HG03159 (cell line): ENCODE measurements around the gene PPP1R7.

Experiments
- ATAC-seq: cut with Tn5 transposase; IDR thresholded peaks from one replicate; pipeline ENCODE4 v1.9.1; 2021; ENCODE audit warnings: mild to moderate bottlenecking, moderate library complexity; ENCODE audit not compliant: unreplicated experiment

Gene PPP1R7

DNA sequence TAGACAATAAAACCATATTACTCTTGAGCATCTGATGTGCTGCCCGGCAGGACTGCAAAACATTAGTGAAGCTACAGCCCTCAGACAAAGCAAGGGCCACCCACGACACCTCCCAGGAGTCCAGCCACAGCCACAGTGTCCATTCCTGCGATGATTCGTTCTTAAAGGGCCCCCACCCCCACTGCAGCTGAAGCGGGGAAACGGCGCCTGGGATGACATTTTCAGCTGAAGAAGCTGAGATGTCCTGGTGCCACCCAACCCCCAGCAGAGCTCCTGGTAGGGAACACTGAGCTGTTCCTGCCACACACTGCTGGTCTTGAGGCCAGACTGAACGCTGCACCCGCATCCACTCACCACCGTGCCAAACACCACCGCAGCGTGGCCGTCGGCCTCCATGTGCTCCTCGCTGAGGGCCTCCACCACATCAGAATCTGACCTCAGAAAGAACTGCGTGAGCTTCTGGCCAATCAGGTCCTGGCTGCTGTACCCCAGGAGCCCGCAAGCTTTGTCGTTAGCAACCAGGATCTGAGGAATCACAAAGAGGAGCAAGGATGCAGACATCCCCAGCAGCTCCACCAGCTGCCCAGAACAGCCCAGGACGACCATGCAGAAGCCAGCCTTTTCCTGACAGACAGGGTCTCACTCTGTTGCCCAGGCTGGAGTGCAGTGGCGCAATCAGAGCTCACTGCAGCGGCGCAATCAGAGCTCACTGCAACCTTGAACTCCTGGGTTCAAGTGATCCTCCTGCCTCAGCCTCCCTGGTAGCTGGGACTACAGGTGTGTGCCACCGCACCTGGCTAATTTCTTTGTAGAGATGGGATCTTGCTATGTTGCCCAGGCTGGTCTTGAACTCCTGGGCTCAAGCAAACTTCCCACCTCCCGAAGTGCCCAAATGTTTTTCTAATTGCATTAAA, 10.5 kb upstream of the PPP1R7 start:
- ATAC-seq = no peak

DNA sequence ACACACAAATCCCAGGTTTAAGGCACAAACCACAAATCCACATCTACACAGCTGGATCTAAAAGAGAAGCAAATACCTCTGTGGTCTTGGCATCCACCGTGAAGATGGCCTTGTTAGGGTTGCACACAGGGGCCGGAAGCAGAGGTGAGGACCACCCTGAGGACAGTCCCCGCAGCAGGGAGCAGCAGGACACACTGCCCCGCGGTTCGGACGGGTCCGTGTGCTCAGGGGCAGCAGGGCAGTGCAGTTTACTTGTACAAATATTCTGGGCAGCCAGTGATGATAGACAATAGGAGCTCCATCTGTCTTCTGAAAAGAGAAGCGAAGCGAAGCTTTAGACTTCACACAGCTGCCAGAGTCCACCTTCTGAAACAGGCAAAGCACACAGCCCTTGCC, 9.8 kb upstream of the PPP1R7 start:
- no peak for ATAC-seq

DNA sequence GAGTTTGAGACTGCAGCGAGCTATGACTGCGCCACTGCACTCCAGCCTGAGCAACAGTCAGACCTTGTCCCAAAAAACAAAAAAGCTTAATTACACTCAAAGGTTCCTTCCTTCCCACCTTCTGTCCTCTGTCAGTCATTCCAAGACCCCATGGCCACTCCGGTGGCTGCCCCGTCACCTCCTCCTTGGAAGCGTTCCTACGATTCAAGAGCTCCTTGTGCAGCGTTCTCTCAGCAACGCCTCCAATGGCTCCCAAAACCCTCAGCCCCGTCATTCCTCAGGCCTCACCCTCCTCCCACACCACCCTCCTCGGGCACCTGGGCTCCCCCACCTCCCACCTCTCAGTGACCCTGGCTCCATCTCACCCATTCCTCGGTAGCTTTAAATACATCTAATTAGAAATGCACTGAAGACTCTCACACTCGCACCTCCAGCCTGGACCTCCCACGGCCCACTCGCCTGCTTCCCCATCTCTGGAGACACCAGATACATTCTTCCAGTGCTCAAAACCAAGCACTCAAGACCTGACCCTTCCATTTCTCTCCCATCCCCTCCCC, 9.0 kb upstream of the PPP1R7 start:
- ATAC-seq = no peak

DNA sequence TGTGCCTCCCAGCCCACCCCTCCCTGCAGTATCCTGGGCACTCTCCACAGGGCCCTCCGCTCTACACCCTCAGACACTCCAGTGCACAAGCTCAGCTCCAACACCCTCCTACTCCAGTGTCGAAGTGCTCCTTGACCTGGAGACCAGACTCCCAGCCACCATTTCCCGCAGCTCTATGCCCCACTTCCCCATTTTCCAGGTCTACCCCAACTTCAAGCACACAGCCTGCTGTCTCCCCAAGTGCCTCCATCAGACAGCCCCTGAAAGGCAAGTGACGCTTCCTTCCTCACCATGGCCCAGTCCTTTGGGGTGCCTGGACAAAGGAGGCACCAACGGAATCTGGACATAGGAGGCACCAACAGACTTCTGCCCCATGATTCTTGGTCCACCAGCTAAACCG, 8.2 kb upstream of the PPP1R7 start:
- ATAC-seq = no peak

DNA sequence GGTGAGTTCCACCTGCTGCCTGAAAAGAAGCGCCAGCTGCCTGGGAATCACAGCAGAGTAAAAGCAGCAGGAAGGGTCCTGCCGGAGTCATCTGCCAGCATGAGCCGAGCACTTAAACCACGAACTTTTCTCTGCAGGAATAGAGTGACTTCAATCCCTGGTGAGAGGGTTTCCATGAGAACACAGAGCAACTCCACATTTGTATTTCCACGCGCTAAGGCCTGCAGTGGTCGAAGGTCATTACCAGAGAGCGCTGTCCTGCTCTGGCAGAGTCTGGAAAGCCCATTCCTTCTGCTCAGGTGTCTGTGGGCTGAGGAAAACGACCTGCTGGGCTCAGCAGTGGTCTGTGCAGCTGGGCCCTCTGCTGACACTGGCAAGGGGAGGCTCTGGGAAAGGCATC, 7.7 kb upstream of the PPP1R7 start:
- ATAC-seq = no peak

DNA sequence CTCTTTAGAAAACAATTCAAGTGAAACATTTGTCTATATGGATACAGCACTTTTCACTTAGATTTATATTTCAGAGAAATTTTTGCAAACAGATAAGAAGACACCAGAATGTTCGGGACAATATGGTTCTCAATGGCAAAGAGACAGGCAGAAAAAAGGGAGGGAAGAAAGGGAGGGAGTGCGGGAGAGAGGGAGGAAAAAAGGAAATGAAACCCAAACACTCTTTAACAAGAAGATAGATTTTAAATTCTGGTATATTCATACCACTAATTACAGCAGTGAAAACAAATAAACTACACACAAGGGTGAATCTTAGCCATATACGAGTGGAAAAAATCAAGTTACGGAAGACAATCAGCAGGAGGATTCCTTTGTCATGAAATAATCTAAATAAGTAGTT, 4.0 kb upstream of the PPP1R7 start:
- no peak for ATAC-seq

DNA sequence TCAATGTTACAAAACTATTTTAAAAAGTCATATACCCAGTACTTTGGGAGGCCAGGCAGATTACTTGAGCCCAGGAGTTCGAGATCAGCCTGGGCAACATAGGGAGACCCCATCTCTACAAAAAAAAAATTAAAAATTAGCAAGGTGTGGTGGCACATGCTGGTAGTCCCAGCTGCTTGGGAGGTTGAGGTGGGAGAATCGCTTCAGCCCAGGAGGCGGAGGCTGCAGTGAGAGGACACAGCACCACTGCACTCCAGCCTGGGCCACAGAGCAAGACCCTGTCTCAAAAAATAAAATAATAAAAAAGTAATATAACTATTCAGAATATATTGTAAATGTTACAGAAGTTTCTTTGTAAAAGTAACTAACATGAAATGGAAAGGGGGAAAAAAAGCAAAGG, 2.9 kb upstream of the PPP1R7 start:
- ATAC-seq = no peak

DNA sequence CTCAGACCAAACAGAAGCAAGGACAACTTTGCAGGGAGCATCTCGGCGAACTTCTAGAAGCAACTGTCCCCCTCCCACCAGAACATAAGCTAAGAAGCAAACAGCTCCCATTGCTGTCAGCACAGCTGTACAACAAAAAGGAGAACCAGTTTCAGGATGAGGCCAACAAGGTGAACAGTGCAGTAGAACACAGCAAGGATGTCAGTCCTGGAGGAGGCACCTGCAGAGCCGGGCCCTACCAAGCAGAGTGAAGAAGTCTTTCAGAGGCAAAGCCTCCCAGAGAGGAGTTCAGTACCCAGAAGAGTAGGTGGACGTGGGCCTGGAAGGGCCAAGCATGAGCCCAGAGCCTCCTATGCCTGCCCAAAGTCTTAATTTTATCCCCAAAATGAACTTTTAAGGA, 2.0 kb upstream of the PPP1R7 start:
- no peak for ATAC-seq

DNA sequence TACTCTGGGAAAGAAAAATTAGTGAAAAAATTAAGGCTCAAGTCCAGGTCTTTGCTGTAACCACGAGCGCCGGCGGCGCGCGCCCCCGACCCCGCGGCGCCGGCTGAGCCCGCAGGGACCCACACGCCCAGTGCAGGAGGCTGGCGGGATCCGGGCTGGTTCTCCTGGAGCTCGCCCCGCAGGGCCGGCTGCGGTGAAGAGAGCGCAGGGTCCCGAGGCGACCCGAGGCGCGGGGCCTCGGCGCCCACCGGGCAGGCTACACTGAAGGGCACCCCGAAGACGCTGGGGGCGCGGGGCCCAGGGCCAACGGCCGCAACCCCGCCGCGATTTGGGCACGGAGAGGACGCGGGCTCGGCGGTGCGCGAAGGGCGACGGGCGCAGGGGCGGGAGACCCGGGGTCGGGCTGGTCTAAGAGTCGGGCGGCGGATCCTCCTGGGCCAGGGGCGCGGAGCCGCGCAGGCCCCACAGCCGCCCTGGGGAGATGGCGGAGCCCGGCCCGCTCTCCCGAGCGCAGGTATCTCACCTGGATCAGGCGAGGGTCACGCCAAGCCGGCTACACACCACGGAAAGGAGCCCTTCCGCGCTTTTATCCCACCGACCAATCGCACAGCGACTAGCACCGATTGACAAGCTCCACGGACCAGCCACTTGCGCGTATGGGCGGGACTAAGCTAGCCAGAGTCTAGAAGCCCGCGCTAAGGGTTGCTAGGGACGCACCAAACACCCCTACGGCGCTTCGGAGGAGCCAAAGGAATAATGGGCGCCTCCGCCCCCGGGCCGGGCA, 1.2 kb upstream of the PPP1R7 start, which contains the start of gene PASK:
PASK (minus strand) TSS at position 582 of the 784 bp plus-strand sequence. CDS start 6,440 bp downstream, outside the sequence.
- ATAC-seq = peak; percentile 82

DNA sequence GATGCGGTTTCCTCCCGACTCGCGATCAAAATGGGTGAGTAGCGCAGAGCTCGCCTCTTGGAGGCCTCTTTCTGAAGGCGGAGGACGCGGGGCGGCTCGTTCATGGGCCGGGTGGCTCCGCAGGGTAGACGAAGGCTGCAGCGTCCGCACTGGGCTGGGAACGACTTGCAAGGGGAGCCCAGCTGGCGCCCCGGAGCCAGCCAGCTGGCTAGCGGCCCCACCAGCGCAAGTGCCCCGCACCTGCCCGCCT, 667 bp upstream of the PPP1R7 start:
- ATAC-seq = no peak

DNA sequence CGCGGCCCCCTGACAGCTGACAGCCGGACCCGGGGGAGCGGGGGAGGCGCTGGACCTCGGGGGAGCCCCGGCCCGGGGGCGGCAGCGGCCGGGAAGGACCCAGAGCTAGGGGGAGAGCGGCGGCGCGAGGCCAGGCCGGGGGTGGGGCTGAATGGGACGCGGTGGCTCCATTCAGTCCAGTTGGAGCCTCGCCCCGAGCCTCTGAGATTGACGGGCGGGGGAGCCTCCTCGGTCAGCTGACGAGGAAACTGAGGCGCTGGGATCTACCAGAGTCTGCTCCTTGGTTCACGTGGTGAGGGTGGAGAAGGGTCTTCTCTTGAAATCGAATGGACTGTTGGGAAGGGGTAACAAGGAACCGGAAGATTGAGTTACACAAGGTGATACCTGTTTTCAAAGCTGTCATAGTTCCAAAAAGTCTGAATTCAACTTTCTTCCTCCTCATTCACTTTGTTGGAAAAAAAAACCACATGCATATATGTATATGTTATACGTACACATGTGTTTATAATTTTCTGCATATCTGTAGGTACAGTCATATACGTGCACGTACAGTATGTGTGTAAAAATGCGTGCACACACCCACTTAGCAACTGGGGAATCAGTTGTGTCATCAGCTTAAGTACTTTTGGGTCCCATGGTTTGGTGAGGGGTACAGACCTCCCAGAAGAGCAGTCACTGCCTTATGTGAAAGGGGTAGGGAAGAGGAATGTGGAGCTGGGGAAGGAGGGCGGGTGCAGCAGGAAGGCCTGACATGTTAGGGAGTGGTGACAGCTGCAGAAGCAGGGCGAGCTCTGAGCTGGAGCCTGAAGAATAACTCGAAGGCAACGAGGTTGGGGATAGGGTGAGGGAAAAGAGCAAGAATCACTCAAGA, 628 bp downstream of the PPP1R7 start:
- no peak for ATAC-seq

DNA sequence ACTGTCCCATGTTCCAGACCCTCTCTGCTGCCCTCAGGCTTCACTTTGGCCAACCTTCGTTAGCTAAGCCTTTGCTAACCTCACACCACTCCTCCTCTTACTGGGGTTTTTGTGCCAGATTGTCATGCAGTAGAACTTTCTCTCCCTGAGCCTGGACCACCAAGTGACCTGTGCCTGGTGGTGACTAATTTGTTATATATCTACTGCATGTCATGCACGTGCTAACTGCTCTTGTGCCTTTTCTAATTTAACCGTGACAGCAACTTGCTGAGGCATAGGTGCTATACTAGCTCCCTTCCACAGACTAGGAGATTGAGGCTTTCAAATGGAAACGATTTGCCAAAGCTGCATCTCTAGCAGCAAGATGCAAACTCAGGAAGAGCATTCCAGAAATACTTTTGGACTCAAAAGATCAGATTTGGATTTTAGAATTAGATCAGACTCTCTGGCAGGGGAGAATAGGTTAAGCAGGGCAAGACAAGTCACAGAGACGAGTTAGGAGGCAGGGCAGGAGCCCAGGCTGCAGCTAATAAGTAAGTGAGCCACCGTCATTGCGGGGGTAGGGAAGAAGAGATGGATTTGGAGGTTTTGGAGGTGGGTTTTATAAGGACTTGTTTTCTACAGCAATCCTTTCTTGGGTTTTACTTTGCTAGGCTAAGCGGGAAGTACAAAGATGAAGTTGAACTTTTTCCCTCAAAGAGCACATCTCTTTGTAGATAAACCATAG, 1.8 kb downstream of the PPP1R7 start:
- no peak for ATAC-seq

DNA sequence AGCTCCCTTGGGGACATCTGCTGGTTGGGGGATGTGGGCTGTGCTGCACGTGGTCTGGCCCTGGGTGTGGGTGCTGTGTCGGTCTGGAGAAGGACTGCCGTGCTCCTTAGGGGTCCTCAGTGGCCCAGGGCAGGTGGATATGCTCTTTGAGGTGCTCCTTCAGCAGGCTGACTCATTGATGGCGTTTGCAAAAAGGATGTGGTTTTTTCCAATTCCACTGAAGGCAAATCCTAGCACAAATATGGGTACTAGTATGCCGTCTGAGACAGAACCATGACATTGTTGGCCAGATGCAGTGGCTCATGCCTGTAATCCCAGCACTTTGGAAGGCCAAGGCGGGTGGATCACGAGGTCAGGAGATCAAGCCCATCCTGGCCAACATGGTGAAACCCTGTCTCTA, 3.3 kb downstream of the PPP1R7 start:
- ATAC-seq = no peak

DNA sequence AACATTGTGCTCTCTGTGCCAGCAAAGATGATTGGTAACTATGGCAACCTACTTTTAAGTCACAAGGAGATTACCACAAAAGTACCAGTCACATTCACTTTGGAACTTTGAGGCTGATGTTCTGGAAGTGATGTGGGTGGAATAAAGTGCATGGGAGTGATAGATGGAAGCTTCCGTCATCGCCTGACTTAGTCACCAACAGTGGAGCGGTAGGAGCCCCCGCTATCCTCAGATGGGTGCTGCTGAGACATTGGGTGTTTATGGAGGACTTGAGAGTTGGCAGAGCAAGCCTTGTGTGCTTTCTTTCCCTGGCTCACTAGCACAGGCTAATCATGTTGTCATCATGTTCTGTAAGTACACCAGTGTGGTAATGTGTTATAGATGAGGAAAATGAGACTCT, 4.6 kb downstream of the PPP1R7 start:
- no peak for ATAC-seq

DNA sequence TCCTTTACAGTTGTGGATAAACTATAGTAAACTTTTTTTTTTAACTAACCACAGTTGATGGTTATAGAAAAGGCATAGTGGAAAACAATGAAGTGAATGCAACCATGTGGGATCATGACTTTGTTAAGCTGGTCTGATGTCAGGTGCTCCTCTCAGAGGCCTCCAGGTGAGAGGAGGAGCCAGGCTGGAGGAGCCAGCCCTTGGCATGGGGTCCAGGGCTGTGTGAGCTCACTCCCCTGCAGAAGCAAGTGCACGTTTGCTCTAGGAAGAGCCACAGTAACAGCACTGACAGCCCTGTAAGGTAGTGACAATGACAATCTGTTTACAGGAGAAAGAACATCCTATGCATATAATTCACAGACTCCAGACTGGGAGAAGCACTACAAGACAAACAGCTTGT, 5.7 kb downstream of the PPP1R7 start:
- no peak for ATAC-seq

DNA sequence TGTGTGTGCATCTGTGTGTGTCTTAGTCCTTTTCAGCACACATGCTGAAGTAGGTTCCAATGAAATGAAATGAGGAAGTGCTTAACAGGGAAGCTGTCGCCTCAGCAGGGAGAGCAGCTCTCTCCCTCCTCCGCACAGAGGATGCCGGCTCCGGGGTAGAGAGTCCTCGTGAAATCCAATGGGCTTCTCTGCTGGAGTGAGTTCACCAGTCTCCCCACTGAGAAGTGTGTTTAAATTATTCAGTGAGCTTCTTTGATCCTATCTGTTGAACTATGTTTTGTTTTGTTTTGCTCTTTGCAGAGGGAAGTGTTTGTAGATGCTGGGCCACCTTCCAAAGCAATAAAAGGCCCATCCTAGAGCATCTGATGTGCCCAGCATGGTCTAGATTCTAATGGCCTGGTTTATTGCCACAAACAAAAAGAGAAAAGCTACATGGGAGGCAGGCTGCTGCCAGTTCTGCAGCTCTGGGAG, 6.7 kb downstream of the PPP1R7 start:
- no peak for ATAC-seq

DNA sequence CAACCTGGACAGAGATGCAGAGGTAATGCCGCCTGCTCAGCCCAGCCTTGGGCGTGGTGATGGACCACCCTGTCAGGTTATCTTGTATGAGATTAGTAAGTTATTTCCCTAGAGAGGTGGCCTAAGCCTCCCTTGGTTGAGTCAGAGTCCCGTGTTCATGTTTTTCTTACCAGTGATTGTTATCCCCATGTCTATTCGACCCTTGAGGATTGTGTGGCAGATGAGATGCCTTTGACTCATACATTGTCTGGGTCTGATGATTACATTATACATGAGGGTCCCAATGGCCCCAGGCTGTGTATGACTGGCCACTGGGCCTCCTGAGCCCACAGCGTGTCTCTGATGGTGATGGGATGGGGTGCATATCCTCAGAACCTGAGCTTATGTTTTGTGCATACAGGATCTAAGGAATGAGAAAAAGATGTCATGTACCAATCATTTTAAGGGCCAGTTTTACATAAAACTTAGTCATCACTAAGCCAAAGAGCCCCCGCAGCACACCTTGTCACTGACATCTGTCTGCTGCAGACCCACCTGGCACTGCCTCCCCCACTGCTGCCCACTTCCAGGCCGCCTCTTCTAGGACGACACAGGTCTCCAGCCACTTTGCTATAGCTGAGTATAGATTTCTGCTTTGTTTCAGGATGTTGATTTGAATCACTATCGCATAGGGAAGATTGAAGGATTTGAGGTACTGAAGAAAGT, 7.7 kb downstream of the PPP1R7 start:
- no peak for ATAC-seq

DNA sequence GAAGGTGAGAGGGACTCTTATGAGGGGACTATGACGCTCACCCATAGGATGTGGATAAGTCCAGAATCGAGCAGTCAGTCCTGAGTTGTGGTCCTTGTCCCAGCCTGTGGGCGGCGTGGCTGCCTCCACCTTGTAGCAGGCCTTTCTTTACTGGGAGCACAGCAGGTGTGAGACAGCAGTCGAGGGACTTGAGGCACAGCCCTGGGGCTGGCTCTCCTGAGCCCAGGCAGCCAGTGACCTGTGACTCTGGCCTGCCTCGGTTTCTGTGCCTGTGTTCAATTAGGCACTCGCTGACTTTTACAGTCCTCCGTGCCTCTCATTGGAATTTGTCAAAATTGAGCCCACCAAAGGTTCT, 8.3 kb downstream of the PPP1R7 start:
- no peak for ATAC-seq

DNA sequence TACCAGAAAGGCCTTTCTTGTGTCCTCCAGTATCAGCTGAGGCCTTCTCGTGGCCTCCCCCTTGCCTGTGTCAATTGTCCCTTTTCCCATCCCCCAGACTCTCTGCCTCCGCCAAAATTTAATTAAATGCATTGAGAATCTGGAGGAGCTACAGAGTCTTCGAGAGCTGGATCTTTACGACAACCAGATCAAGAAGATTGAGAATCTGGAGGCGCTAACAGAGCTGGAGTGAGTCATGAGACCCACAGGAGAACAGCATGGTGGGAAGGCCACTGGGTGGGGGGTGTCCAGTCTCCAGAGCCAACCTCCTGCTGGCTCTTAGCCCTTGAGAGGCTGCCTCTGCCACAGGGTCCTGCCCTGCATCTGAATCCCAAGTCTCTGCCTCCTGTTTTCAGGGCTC, 8.8 kb downstream of the PPP1R7 start:
- ATAC-seq = no peak

DNA sequence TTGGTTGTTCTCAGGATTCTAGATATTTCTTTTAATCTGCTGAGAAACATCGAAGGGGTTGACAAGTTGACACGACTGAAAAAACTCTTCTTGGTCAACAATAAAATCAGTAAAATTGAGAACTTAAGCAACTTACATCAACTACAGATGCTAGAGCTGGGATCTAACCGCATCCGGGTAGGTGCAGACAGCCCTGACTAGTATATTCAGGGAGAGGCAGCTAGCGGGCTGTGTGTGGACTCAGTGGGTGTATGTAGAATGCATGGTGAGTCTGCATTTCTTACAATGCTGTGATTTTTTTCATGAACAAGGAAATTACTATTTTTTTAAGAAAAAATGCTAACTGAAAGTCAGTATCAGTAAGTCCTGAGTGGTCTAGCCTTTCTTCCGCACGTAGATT, 10.1 kb downstream of the PPP1R7 start:
- no peak for ATAC-seq
